NB4 (cell line): ENCODE measurements around the gene TMEM41A.
"Not testable (repeated sequence)": the region's sequence is repeated elsewhere in the genome, so short reads cannot be mapped to it uniquely, and the experiment has no call there.

Experiments used
- MYC ChIP-seq: IDR thresholded peaks from 2 replicates; pipeline ENCODE4 v1.6.1; 2011; ENCODE audit warnings: low read depth, low read length
- TF ChIP-seq, protein P1 (sequence below): IDR thresholded peaks from one replicate; pipeline ENCODE4 v1.5.1; 2012; ENCODE audit warnings: low read depth, low read length

GRCh38 chr3:185451432-185451831, 47.4 kb downstream of the TMEM41A start:
- TF ChIP-seq MYC: not testable (repeated sequence)
- TF ChIP-seq, protein P1, sequence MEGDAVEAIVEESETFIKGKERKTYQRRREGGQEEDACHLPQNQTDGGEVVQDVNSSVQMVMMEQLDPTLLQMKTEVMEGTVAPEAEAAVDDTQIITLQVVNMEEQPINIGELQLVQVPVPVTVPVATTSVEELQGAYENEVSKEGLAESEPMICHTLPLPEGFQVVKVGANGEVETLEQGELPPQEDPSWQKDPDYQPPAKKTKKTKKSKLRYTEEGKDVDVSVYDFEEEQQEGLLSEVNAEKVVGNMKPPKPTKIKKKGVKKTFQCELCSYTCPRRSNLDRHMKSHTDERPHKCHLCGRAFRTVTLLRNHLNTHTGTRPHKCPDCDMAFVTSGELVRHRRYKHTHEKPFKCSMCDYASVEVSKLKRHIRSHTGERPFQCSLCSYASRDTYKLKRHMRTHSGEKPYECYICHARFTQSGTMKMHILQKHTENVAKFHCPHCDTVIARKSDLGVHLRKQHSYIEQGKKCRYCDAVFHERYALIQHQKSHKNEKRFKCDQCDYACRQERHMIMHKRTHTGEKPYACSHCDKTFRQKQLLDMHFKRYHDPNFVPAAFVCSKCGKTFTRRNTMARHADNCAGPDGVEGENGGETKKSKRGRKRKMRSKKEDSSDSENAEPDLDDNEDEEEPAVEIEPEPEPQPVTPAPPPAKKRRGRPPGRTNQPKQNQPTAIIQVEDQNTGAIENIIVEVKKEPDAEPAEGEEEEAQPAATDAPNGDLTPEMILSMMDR: not testable (repeated sequence)
